Measurements from ENCODE around the gene GIMD1. TPM values are rescaled to one million over a fixed set of nuclear protein-coding genes. Genes with fewer than 3 reads are reported as not detected.
A peak's percentile ranks its signal among the peaks of the same experiment; 100 is the strongest.
"Not testable (repeated sequence)": the region's sequence is repeated elsewhere in the genome, so short reads cannot be mapped to it uniquely, and the experiment has no call there.

Gene GIMD1
- total RNA-seq, 1 donor, result not detected

DNA sequence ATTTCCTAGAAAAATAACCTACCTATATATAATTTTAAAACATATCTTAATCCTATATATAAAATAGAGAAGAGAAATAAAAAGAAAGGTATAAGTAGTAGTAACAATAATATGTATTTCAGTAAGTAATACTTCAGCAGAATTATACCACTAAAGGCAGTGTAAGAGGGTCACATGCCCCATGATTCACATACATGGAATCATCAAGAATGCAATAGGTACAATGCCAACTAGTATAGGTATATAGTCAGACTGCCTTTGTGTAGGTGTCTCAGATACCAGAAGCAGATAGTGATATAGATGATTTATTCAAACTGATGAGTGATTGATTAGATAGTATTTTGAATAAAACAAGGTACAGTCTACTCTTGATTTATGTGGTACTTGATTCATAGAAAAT, 42.8 kb downstream of the GIMD1 start:
- DNase-seq (ENCODE audit: low read depth), result no peak
- no peak overlapping the region for H3K4me3 ChIP-seq (ENCODE audit: low read depth, low read length)
- TF ChIP-seq, protein P1, sequence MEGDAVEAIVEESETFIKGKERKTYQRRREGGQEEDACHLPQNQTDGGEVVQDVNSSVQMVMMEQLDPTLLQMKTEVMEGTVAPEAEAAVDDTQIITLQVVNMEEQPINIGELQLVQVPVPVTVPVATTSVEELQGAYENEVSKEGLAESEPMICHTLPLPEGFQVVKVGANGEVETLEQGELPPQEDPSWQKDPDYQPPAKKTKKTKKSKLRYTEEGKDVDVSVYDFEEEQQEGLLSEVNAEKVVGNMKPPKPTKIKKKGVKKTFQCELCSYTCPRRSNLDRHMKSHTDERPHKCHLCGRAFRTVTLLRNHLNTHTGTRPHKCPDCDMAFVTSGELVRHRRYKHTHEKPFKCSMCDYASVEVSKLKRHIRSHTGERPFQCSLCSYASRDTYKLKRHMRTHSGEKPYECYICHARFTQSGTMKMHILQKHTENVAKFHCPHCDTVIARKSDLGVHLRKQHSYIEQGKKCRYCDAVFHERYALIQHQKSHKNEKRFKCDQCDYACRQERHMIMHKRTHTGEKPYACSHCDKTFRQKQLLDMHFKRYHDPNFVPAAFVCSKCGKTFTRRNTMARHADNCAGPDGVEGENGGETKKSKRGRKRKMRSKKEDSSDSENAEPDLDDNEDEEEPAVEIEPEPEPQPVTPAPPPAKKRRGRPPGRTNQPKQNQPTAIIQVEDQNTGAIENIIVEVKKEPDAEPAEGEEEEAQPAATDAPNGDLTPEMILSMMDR (IDR thresholded peaks at IDR 0.05; ENCODE audit: insufficient read depth, low read length), result no peak

DNA sequence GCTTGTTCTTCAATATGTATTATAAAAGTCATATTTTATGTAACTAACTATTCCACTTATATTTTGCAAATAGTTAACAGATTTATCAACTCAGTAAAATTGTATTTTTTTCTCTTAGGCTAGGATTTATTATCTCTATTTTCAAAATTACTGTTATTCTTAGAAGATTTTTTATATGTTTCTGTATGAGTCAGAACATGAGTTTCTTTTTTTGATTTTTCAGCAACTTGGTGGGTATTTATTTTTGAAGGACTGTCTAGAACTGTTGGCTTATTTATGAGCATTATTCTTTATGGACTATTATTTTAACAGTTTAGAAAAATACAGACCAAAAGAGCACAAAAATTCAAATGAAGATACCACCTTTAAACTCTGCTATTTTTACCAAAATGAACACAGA, 45.5 kb downstream of the GIMD1 start:
- DNase-seq (ENCODE audit: low read depth), result no peak
- TF ChIP-seq, protein P1 (IDR thresholded peaks at IDR 0.05; ENCODE audit: insufficient read depth, low read length), result no peak
- H3K4me3 ChIP-seq (ENCODE audit: low read depth, low read length), result no peak overlapping the region

DNA sequence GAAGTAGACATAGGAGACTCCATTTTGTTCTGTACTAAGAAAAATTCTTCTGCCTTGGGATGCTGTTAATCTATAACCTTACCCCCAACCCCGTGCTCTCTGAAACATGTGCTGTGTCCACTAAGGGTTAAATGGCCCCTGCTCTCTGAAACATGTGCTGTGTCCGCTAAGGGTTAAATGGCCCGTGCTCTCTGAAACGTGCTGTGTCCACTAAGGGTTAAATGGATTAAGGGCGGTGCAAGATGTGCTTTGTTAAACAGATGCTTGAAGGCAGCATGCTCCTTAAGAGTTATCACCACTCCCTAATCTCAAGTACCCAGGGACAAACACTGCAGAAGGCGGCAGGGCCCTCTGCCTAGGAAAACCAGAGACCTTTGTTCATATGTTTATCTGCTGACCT, 46.8 kb downstream of the GIMD1 start:
- DNase-seq (ENCODE audit: low read depth); H3K4me3 ChIP-seq (ENCODE audit: low read depth, low read length): not testable (repeated sequence)

DNA sequence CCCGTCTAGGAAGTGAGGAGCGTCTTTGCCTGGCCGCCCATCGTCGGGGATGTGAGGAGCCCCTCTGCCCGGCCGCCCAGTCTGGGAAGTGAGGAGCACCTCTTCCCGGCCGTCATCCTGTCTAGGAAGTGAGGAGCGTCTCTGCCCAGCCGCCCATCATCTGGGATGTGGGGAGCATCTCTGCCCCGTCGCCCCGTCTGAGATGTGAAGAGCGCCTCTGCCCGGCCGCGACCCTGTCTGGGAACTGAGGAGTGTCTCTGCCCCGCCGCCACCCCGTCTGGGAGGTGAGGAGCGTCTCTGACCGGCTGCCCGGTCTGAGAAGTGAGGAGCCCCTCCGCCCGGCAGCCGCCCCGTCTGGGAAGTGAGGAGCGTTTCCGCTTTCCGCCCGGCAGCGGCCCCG, 47.4 kb downstream of the GIMD1 start:
- not testable (repeated sequence) for DNase-seq (ENCODE audit: low read depth); H3K4me3 ChIP-seq (ENCODE audit: low read depth, low read length)

DNA sequence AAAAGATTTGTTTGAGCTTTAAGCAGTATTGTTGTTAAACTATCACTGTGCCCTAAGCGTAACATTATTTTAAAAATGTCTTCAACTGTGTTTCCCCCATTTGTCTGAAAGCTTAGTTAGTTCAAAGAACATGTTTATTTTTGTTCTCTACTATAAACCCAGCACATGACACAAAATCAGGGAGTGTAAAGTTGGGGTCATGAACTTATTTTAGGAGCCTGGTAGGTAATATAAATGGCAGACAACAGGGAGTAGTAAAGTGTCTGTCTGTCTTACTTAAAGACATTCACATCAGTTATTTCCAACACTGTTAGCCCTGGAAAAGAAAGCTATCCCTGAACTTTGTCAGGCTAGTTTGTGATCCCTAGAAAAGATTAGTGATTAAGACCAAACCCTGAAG, 48.3 kb downstream of the GIMD1 start:
- TF ChIP-seq, protein P1 (IDR thresholded peaks at IDR 0.05; ENCODE audit: insufficient read depth, low read length), result no peak
- DNase-seq (ENCODE audit: low read depth), result no peak
- H3K4me3 ChIP-seq (ENCODE audit: low read depth, low read length), result no peak overlapping the region

DNA sequence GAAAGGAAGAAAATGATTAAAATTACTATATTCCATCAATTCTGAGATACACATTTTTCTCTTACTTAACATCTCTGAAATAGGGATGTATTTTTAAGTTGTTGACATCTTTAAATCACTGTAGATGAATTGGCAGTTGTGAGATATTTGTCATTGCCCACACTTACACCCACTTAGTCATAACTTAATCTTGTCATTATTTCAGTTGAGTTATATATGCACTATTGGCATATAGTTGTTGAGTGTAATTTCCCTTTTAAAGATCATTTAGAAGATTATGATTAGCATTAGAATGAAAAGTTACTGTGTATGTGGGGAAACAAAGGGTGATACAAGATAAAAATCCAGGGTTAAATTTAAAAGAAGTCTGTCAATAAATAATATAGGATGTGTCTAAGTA, 50.1 kb downstream of the GIMD1 start:
- no peak for DNase-seq (ENCODE audit: low read depth)
- TF ChIP-seq, protein P1 (IDR thresholded peaks at IDR 0.05; ENCODE audit: insufficient read depth, low read length), result no peak
- no peak overlapping the region for H3K4me3 ChIP-seq (ENCODE audit: low read depth, low read length)

DNA sequence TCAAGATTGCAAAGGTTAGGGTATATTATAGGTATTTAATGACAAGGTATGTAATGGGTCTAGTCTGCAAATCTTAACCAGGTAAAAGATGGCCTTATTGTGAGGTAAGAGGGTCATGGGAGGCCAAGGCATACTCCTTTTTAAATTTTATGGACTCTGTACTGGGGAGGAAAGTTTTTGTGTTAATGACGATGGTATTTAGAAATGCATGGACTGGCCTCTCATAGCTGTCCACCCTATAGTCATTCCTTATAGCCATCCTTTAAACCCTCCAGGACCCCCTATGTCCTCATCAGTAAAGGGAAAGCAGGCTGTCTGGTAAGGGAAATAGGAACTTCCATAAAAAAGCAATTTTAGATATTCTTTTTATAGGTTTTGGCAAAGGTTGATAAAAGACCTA, 50.8 kb downstream of the GIMD1 start:
- TF ChIP-seq, protein P1 (IDR thresholded peaks at IDR 0.05; ENCODE audit: insufficient read depth, low read length), result no peak

DNA sequence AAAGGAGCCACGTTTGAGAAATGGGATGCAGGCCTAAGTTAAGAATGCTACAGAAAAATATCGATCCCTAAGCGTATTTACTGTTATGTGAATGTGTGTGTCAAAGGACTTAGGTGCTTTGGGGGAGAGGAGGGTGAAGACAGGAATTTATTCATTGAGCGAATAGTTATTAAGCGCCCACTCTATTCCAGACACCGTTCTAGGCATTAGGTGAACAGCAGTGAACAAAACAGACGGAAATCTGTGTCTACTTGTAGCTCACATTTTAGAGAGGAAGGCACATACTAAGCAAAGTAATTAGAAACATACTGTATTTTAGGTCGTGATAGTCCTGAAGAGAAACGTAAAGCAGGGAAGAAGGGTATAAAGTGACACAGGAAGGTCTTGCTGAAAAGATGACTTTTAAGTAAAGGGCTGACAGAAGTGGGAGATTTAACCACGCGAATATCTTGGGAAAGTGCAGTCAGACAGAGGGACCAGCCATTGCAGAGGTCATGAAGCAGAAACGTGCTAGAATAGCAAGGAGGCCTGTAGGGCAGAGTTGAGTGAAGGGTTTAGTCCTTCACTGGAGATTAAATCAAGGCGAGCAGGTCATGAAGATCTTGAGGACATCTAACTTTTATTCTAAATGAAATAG, 51.7 kb downstream of the GIMD1 start:
- TF ChIP-seq, protein P1 (IDR thresholded peaks at IDR 0.05; ENCODE audit: insufficient read depth, low read length), result no peak
- peak overlapping the region; percentile 95 for H3K4me3 ChIP-seq (ENCODE audit: low read depth, low read length)
- DNase-seq (ENCODE audit: low read depth), result no peak

More for the DNA sequence above, 50.8 kb downstream of the GIMD1 start:
- no peak for DNase-seq (ENCODE audit: low read depth)
- peak overlapping the region; percentile 95 for H3K4me3 ChIP-seq (ENCODE audit: low read depth, low read length)

Data from fibroblast of the aortic adventitia (primary cell).